ENCODE measurements around the gene ROCK2.

Gene ROCK2

GRCh38 chr2:11376071-11376470 is 31.6 kb upstream of the ROCK2 start:
- TF ChIP-seq CTCF (conservative IDR thresholded peaks at IDR 0.05; ENCODE audit: low read length), result no peak
- no peak for DNase-seq (ENCODE audit: low read depth)
- H3K4me3 ChIP-seq (ENCODE audit: low read length), result no peak overlapping the region

GRCh38 chr2:11375689-11376027 is 31.2 kb upstream of the ROCK2 start:
- no peak for TF ChIP-seq CTCF (conservative IDR thresholded peaks at IDR 0.05; ENCODE audit: low read length)
- H3K4me3 ChIP-seq (ENCODE audit: low read length), result no peak overlapping the region
- DNase-seq (ENCODE audit: low read depth), result no peak

- H3K4me3 ChIP-seq (ENCODE audit: low read length), result no peak overlapping the region
- DNase-seq (ENCODE audit: low read depth), result no peak
- TF ChIP-seq CTCF (conservative IDR thresholded peaks at IDR 0.05; ENCODE audit: low read length), result no peak
Observed at GRCh38 chr2:11375025-11375688, 30.7 kb upstream of the ROCK2 start.

GRCh38 chr2:11373096-11373495 is 28.7 kb upstream of the ROCK2 start:
- TF ChIP-seq CTCF (conservative IDR thresholded peaks at IDR 0.05; ENCODE audit: low read length), result no peak
- no peak for DNase-seq (ENCODE audit: low read depth)
- no peak overlapping the region for H3K4me3 ChIP-seq (ENCODE audit: low read length)

- DNase-seq (ENCODE audit: low read depth), result peak; percentile 55
- TF ChIP-seq CTCF (conservative IDR thresholded peaks at IDR 0.05; ENCODE audit: low read length), result no peak
Observed at GRCh38 chr2:11371092-11371937, 26.9 kb upstream of the ROCK2 start.

GRCh38 chr2:11370377-11371091 is 26.1 kb upstream of the ROCK2 start:
- no peak for TF ChIP-seq CTCF (conservative IDR thresholded peaks at IDR 0.05; ENCODE audit: low read length)
- no peak overlapping the region for H3K4me3 ChIP-seq (ENCODE audit: low read length)
- no peak for DNase-seq (ENCODE audit: low read depth)

More at GRCh38 chr2:11371092-11371937, 26.9 kb upstream of the ROCK2 start:
- no peak overlapping the region for H3K4me3 ChIP-seq (ENCODE audit: low read length)

All from AG10803 (cell line).